Neural progenitor cell (in vitro differentiated cells): ENCODE data around the gene MYF5.

ENCODE experiments used
- CTCF ChIP-seq: fragments of 200-600 bp; sonication (generic); IDR thresholded peaks from 2 replicates; pipeline ENCODE4 v1.5.1; 2017; ENCODE audit warnings: antibody characterized with exemption, mild to moderate bottlenecking
- EZH2phosphoT487 ChIP-seq: fragments of 200-600 bp; sonication (generic); IDR thresholded peaks from 2 replicates; pipeline ENCODE4 v1.6.1; 2017; ENCODE audit warnings: antibody characterized with exemption

GRCh38 chr12:80708259-80708974 lies 8.3 kb upstream of the MYF5 start:
- TF ChIP-seq EZH2phosphoT487 (peak; percentile 91), CTCF (no peak)
